ENCODE measurements around the gene SAMMSON.

SAMMSON gene

DNA sequence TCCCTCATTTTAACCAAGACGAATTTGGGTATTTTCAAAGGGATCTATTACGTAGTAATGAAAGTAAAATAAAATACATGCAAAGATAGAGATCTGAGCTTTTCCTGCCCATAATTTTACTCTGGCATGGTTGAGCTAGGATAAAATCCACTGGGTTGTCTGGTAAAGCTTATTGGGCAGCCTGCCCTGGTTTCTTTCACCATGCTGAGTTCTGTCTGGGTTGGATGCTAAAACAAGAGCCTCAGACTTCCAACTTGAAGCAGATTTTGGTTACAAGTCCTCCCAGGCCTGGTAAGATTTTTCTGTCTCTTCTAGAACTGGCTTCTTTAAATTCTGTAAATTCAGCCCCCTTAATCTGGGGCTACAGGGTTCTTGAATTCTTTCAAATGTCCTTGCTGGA is 86.8 kb downstream of the SAMMSON start:
- no peaks in the 10 kb centered on the region for H3K9me3 Mint-ChIP-seq
- ATAC-seq (no peak), DNase-seq (no peak)
- no peak overlapping the region for H3K27ac Mint-ChIP-seq
- no peak overlapping the region for H3K4me3 Mint-ChIP-seq
- peaks cover 14% of the 10 kb centered on the region for H3K27me3 Mint-ChIP-seq
- H3K4me1 Mint-ChIP-seq = no peaks in the 10 kb centered on the region
- H3K36me3 Mint-ChIP-seq (ENCODE audit: low read depth) = no peaks in the 10 kb centered on the region

DNA sequence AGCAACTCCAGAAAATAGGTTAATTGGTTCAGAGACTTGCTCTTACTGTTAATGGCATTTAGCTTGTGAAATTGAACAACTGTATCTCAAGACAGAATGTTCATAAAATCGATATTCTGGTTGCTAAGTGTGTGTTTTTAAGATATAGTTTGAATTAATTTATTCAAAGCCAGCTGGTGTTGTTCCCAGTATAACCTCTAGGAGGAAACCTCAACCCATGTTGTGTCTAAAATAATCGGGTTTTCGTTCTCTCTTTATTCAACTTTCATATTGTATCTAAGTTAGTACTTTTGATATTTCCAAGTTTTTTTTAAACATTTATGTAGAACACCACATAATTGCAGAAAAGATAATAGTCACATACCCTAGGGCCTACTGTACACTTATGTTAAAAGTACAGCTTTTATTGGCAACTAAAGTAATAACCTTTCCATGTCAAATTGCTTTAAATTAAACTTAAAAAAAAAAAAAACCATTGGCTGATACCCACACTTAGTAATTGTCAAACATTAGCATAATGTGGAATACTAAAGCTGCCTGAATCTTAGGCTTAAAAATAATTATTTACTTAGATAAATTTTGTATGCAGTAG is 90.9 kb downstream of the SAMMSON start:
- H3K9me3 Mint-ChIP-seq = no peaks in the 10 kb centered on the region
- peaks cover 13% of the 10 kb centered on the region for H3K27me3 Mint-ChIP-seq
- DNase-seq (no peak), ATAC-seq (no peak)
- H3K4me1 Mint-ChIP-seq = no peaks in the 10 kb centered on the region
- H3K4me3 Mint-ChIP-seq = no peak overlapping the region
- no peaks in the 10 kb centered on the region for H3K36me3 Mint-ChIP-seq (ENCODE audit: low read depth)
- H3K27ac Mint-ChIP-seq = no peak overlapping the region

DNA sequence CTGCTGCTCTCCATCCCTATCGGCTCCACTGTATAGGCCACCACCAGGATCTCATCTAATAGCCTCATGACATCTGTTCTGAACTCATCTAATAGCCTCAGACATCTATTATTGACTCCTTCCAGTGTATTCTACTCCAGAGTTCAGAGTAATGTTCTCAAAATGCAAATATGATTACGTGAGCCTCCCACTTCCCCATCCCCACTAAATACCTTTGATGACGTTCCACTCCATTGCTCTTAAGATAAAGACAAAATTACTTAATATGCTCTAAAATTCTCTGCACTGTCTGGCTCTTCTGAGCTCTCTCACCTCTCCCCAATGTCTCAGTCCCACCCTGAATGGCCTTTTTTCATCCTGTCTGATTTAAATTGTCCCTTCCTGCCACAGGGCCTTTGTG is 94.7 kb downstream of the SAMMSON start:
- Mint-ChIP-seq H3K27ac (no peak overlapping the region), H3K36me3 (ENCODE audit: low read depth) (no peaks in the 10 kb centered on the region), H3K4me1 (peaks cover 3% of the 10 kb centered on the region), H3K4me3 (no peak overlapping the region), H3K9me3 (no peaks in the 10 kb centered on the region), H3K27me3 (peaks cover 11% of the 10 kb centered on the region)
- DNase-seq (no peak), ATAC-seq (no peak)

DNA sequence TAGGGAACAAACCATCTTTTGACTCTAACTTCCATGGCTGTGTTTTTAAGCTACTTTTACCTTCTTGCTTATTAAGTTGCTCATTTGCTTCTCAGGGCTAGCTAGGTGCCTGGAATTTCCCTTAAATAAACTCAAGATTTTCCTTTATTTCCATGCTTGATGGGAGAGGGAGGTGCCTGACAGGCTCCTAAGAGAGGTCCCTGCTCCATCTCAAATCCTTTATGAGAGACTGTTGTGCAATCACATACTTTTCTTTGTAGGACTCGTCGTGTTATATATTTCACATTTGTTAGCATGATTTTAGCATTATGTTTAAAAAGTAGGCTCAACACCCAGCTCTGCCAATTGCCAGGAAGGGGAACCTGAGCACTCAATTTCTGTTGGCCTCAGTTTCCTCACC is 95.7 kb downstream of the SAMMSON start:
- H3K4me3 Mint-ChIP-seq = no peak overlapping the region
- no peak overlapping the region for H3K27ac Mint-ChIP-seq
- H3K4me1 Mint-ChIP-seq = peaks cover 3% of the 10 kb centered on the region
- no peak for DNase-seq
- H3K36me3 Mint-ChIP-seq (ENCODE audit: low read depth) = no peaks in the 10 kb centered on the region
- peaks cover 11% of the 10 kb centered on the region for H3K27me3 Mint-ChIP-seq
- ATAC-seq = no peak
- no peaks in the 10 kb centered on the region for H3K9me3 Mint-ChIP-seq

DNA sequence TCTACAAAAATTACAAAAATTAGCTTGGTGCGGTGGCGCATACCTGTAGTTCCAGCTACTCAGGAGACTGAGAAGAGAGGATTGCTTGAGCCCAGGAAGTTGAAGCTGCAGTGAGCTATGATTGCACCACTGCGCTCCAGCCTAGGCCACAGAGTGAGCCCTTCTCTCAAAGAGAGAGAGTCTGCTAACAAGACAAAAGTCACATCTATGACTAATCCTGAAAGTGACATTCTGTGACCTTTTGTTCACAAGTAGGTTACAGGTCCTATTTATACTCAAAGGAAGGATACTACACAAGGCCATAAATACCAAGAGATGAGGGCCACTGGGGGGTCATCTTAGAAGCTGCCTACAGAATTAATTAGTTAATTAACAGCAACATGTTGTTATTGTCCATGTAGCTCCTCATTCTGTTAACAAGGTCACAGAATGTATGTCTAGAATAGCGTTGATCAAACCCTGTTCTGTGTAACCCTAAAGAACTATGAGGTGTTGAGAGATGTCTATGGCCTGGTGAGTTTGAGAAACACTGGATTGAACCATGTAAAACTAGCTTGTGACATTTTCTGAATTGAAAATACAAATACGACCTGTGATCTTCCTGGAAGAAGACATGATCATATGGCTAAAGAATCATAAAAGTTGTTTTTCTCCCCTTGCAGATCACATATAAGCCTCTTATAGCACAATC is 97.0 kb downstream of the SAMMSON start:
- Mint-ChIP-seq H3K9me3 (no peaks in the 10 kb centered on the region), H3K27me3 (peaks cover 9% of the 10 kb centered on the region), H3K4me1 (peaks cover 3% of the 10 kb centered on the region), H3K27ac (no peak overlapping the region), H3K36me3 (ENCODE audit: low read depth) (no peaks in the 10 kb centered on the region), H3K4me3 (no peak overlapping the region)
- no peak for DNase-seq
- peak; percentile 84 for ATAC-seq

DNA sequence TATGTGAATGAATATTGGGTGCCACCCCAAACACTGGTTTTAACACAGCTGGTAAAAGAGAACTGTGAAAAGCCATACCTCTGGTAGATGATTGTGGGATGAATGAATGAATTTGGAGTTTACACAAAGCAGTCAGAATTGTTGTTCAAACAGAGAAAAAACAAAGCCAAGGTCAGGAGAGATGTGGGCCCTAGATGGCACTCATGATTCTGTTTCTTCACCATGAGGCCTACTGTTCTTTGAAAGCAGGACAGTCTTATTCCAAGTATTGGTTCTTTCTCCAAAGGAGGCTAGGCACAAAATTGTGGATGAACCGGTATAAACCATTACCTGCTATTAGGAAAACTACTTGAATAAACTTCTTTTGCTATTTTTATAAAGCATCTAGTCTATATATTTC is 97.6 kb downstream of the SAMMSON start:
- peaks cover 3% of the 10 kb centered on the region for H3K4me1 Mint-ChIP-seq
- ATAC-seq (no peak), DNase-seq (no peak)
- no peaks in the 10 kb centered on the region for H3K36me3 Mint-ChIP-seq (ENCODE audit: low read depth)
- H3K27me3 Mint-ChIP-seq = peaks cover 9% of the 10 kb centered on the region
- H3K9me3 Mint-ChIP-seq = no peaks in the 10 kb centered on the region
- H3K4me3 Mint-ChIP-seq = no peak overlapping the region
- H3K27ac Mint-ChIP-seq = no peak overlapping the region

DNA sequence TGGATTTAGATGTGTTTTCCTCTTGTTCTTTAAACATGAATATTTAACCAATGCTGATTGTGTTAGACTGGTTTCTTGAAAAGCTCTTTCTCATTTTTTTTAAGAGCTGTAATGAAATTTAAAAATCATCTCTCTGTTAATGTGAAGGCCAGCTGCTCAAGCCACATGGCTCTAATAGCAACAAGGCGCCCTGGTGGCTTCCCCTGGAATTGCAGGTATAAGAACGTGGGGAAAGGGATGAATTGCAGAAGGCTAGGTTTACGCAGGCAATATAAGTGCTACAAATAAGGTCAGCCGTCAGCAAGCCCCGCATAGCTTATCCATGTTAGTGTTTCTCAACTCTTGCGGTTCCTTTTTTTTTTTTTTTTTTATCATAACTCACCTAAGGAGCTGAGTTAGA is 108.5 kb downstream of the SAMMSON start:
- DNase-seq (peak; percentile 27), ATAC-seq (no peak)
- no peak overlapping the region for H3K27ac Mint-ChIP-seq
- no peaks in the 10 kb centered on the region for H3K27me3 Mint-ChIP-seq
- no peak overlapping the region for H3K4me3 Mint-ChIP-seq
- no peaks in the 10 kb centered on the region for H3K4me1 Mint-ChIP-seq
- no peaks in the 10 kb centered on the region for H3K9me3 Mint-ChIP-seq
- no peaks in the 10 kb centered on the region for H3K36me3 Mint-ChIP-seq (ENCODE audit: low read depth)

DNA sequence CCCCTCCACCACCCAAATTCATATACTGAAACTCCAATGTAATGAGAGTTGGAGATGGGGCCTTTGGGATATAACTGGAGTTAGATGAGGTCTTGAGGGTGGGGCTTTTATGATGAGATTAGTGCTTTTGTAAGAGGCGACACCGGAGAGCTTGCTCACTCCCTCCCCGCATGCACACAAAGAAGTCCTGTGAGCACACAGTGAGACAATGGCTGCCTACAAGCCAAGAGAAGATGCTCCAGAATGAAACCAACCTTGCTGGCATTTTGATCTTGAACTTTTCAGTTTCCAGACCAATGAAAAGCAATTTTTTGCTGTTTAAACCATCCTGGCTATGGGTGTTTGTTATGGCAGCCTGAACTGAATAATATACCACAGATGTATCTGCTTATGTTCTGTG is 109.0 kb downstream of the SAMMSON start:
- DNase-seq (no peak), ATAC-seq (no peak)
- Mint-ChIP-seq H3K9me3 (no peaks in the 10 kb centered on the region), H3K4me1 (no peaks in the 10 kb centered on the region), H3K4me3 (no peak overlapping the region), H3K36me3 (ENCODE audit: low read depth) (no peaks in the 10 kb centered on the region), H3K27ac (no peak overlapping the region), H3K27me3 (no peaks in the 10 kb centered on the region)

DNA sequence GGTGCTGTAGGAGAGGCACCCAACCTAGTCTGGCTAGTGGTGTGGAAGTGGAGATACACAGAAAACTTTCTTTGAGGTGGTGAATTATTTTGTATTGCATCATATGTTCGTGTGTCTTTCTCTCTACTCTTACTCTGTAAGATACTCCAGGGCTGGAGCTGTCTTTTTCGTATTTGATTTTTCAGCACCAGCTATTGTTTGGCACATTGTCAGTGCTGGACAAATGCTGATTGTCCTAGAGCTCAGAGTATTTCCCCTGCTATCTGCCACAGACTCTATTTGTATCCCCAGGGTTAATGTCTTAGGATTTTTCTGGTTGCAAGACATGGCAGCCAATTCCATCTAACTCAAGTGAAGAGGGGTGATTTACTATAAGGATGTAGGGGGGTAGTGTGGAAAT is 110.5 kb downstream of the SAMMSON start:
- H3K4me3 Mint-ChIP-seq = no peak overlapping the region
- H3K9me3 Mint-ChIP-seq = no peaks in the 10 kb centered on the region
- no peaks in the 10 kb centered on the region for H3K27me3 Mint-ChIP-seq
- no peaks in the 10 kb centered on the region for H3K36me3 Mint-ChIP-seq (ENCODE audit: low read depth)
- H3K27ac Mint-ChIP-seq = no peak overlapping the region
- H3K4me1 Mint-ChIP-seq = no peaks in the 10 kb centered on the region
- ATAC-seq = no peak
- DNase-seq = no peak

DNA sequence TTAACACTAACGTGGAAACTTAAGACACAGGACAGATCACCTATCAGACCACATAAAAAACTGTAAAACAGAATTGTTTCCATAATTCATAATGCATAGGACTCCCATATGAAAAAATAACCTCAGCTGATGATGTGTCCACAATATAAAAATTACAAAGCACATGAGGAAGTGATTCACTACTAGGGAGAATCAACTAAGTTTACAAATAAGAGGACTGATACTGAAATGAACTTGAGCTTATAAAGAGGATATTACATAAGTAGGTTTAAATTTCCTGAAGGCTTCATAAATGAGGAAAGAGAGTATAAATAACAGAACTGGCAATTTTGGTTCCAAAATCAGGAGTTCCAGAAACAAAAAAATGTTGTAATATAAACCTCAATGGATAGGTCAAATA is 111.9 kb downstream of the SAMMSON start:
- no peaks in the 10 kb centered on the region for H3K36me3 Mint-ChIP-seq (ENCODE audit: low read depth)
- no peak overlapping the region for H3K27ac Mint-ChIP-seq
- H3K9me3 Mint-ChIP-seq = no peaks in the 10 kb centered on the region
- DNase-seq (no peak), ATAC-seq (no peak)
- no peaks in the 10 kb centered on the region for H3K4me1 Mint-ChIP-seq
- H3K4me3 Mint-ChIP-seq = no peak overlapping the region
- peaks cover 3% of the 10 kb centered on the region for H3K27me3 Mint-ChIP-seq

DNA sequence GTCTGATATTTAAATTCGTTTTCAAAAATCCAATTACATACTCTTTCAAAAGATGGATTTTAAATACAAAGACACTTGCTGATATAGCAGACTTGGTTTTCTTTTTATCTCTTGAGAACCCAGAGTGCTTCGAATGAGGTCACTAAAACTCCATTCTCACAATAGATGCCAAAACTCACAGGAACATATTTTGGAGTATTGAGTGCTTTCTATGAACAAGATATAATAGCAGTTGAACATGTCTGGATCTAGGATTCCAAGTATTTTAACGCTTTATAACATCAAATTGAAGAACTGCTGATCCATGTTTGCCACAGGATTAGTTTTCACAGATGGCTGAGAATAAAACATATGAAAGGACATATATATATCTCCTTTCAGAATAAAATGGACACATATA is 113.2 kb downstream of the SAMMSON start:
- no peaks in the 10 kb centered on the region for H3K36me3 Mint-ChIP-seq (ENCODE audit: low read depth)
- H3K4me1 Mint-ChIP-seq = no peaks in the 10 kb centered on the region
- ATAC-seq = no peak
- no peak overlapping the region for H3K4me3 Mint-ChIP-seq
- no peaks in the 10 kb centered on the region for H3K9me3 Mint-ChIP-seq
- peaks cover 7% of the 10 kb centered on the region for H3K27me3 Mint-ChIP-seq
- no peak for DNase-seq
- no peak overlapping the region for H3K27ac Mint-ChIP-seq

DNA sequence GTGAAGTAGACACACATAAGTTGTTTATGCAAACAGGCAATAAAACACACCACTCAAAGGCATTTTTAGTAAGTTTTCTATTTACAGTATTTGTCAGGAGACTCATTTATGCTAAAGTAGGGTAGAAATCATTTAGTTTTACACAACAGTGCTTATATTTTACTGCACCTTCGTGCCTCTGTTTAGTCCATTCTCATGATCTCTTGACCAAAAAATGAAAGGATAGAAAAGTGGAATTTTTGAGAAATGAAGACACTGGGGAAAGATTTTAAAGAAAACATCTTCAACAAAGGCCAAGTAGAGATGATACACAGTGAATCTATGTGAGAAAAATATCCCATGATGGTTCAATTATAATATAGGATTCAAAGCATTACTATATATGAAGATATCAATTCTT is 114.9 kb downstream of the SAMMSON start:
- Mint-ChIP-seq H3K4me3 (no peak overlapping the region), H3K36me3 (ENCODE audit: low read depth) (no peaks in the 10 kb centered on the region), H3K9me3 (no peaks in the 10 kb centered on the region), H3K27ac (no peak overlapping the region), H3K27me3 (peaks cover 7% of the 10 kb centered on the region), H3K4me1 (no peaks in the 10 kb centered on the region)
- ATAC-seq (no peak), DNase-seq (no peak)

DNA sequence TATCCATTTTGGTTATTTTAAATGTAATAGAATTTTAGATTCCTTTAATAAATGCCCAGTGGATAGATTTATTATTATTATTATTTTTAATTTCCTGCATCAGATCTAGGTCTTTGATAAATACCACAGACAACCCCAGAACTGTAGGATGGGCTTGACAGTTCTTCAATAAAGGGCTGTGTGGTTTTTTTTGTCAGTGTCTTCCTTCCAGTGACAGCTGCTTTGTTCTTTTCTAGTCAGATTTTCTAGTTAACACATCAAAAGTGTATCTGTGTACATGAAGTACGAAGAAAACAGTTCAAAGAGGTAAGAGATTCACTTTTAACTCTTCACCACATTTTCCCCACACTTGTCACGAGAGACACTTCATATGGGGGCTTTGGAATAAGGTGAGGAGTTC is 120.3 kb downstream of the SAMMSON start:
- no peak for DNase-seq
- H3K27me3 Mint-ChIP-seq = peaks cover 9% of the 10 kb centered on the region
- H3K4me1 Mint-ChIP-seq = no peaks in the 10 kb centered on the region
- H3K9me3 Mint-ChIP-seq = no peaks in the 10 kb centered on the region
- H3K4me3 Mint-ChIP-seq = no peak overlapping the region
- ATAC-seq = no peak
- H3K36me3 Mint-ChIP-seq (ENCODE audit: low read depth) = no peaks in the 10 kb centered on the region
- H3K27ac Mint-ChIP-seq = no peak overlapping the region

All from activated naive CD8-positive, alpha-beta T cell treated with anti-CD3 and anti-CD28 coated beads, Interleukin-2, amount 50 U/mL, for 24 hours (primary cell).